Mesodermal cell (in vitro differentiated cells): ENCODE results near the gene SLC2A14.
"Not testable (repeated sequence)": the region's sequence is repeated elsewhere in the genome, so short reads cannot be mapped to it uniquely, and the experiment has no call there.

Experiments
- H3K27ac ChIP-seq: 2 replicates; pipeline ENCODE4 v1.7.0; 2013; ENCODE audit warnings: mild to moderate bottlenecking, low read depth, low read length, moderate library complexity; ENCODE audit not compliant: severe bottlenecking
- H3K36me3 ChIP-seq: 2 replicates; pipeline ENCODE4 v1.7.1; 2013; ENCODE audit warnings: mild to moderate bottlenecking, low read length, moderate library complexity; ENCODE audit not compliant: control insufficient read depth, insufficient read depth
- H3K4me1 ChIP-seq: one replicate; pipeline ENCODE4 v1.7.1; 2013; ENCODE audit warnings: mild to moderate bottlenecking, low read length; ENCODE audit not compliant: insufficient read depth, control insufficient read depth, poor library complexity, severe bottlenecking
- H3K4me3 ChIP-seq: 2 replicates; pipeline ENCODE4 v1.7.0; 2013; ENCODE audit warnings: low read length, control low read depth, mild to moderate bottlenecking; ENCODE audit not compliant: insufficient read depth, poor library complexity, severe bottlenecking; ENCODE audit errors: extremely low read depth
- H3K9me3 ChIP-seq: 2 replicates; pipeline ENCODE4 v1.7.1; 2013; ENCODE audit warnings: mild to moderate bottlenecking, low read length, moderate library complexity; ENCODE audit not compliant: control insufficient read depth
- WGBS, 2 experiments: methylation state at CpG; one replicate each; pipeline ENCODE4 v1.1.5; 2013; ENCODE audit warnings: missing lambda C conversion rate in 2 of 2; ENCODE audit not compliant: insufficient coverage in 2 of 2; 5-methylcytosine and 5-hydroxymethylcytosine counted together

Gene SLC2A14

GRCh38 chr12:7869137-7869536 is 3.6 kb downstream of the SLC2A14 start:
- Histone ChIP-seq H3K4me1 (no peaks in the 10 kb centered on the region), H3K36me3 (no peaks in the 10 kb centered on the region), H3K27ac (no peak overlapping the region), H3K4me3 (no peak overlapping the region), H3K9me3 (no peaks in the 10 kb centered on the region)
- 93 to 100% methylated on average over 2 to 3 of the region's 4 CpGs for WGBS, 2 experiments

- no peaks in the 10 kb centered on the region for H3K9me3 ChIP-seq
- H3K36me3 ChIP-seq: no peaks in the 10 kb centered on the region
- no peaks in the 10 kb centered on the region for H3K4me1 ChIP-seq
- H3K4me3 ChIP-seq: no peak overlapping the region
- H3K27ac ChIP-seq: no peak overlapping the region
- WGBS, 2 experiments: 91 to 100% methylated on average over 2 of the region's 4 CpGs
Observed at GRCh38 chr12:7868391-7868790, 4.3 kb downstream of the SLC2A14 start.

GRCh38 chr12:7864601-7865150 is 8.0 kb downstream of the SLC2A14 start:
- Histone ChIP-seq H3K36me3 (no peaks in the 10 kb centered on the region), H3K27ac (no peak overlapping the region), H3K4me1 (peaks cover 10% of the 10 kb centered on the region), H3K4me3 (no peak overlapping the region), H3K9me3 (no peaks in the 10 kb centered on the region)
- 85 to 95% methylated on average over 8 of the region's 12 CpGs for WGBS, 2 experiments

GRCh38 chr12:7862814-7863348 is 9.8 kb downstream of the SLC2A14 start:
- H3K4me3 ChIP-seq, H3K9me3 ChIP-seq, H3K27ac ChIP-seq, H3K36me3 ChIP-seq: not testable (repeated sequence)
- peaks cover 14% of the 10 kb centered on the region for H3K4me1 ChIP-seq
- 89% methylated on average over 17 to 18 of the region's 20 CpGs for WGBS, 2 experiments

- peaks cover 14% of the 10 kb centered on the region for H3K4me1 ChIP-seq
- H3K27ac ChIP-seq, H3K9me3 ChIP-seq, H3K36me3 ChIP-seq, H3K4me3 ChIP-seq: not testable (repeated sequence)
- WGBS, 2 experiments: 94 to 99% methylated on average over 13 to 23 of the region's 24 CpGs
Observed at GRCh38 chr12:7862301-7862700, 10.4 kb downstream of the SLC2A14 start.

GRCh38 chr12:7859552-7859951 is 13.2 kb downstream of the SLC2A14 start:
- Histone ChIP-seq H3K4me3 (no peak overlapping the region), H3K9me3 (no peaks in the 10 kb centered on the region), H3K36me3 (no peaks in the 10 kb centered on the region), H3K4me1 (peaks cover 14% of the 10 kb centered on the region), H3K27ac (peak overlapping the region; percentile 93)
- 27 to 34% methylated on average over 2 of the region's 2 CpGs for WGBS, 2 experiments

- H3K4me1 ChIP-seq: peaks cover 14% of the 10 kb centered on the region
- WGBS, 2 experiments: 100% methylated on average over 1 to 2 of the region's 3 CpGs
- no peak overlapping the region for H3K4me3 ChIP-seq
- H3K9me3 ChIP-seq: no peaks in the 10 kb centered on the region
- H3K27ac ChIP-seq: no peak overlapping the region
- no peaks in the 10 kb centered on the region for H3K36me3 ChIP-seq
Observed at GRCh38 chr12:7857971-7858370, 14.7 kb downstream of the SLC2A14 start.

- WGBS, 2 experiments: 86 to 91% methylated on average over 3 of the region's 6 CpGs
- Histone ChIP-seq H3K4me1 (peaks cover 14% of the 10 kb centered on the region), H3K27ac (no peak overlapping the region), H3K36me3 (no peaks in the 10 kb centered on the region), H3K9me3 (no peaks in the 10 kb centered on the region), H3K4me3 (no peak overlapping the region)
Observed at GRCh38 chr12:7856516-7856915, 16.2 kb downstream of the SLC2A14 start.

- Histone ChIP-seq H3K4me1 (peaks cover 14% of the 10 kb centered on the region), H3K9me3 (no peaks in the 10 kb centered on the region), H3K27ac (no peak overlapping the region), H3K4me3 (no peak overlapping the region), H3K36me3 (no peaks in the 10 kb centered on the region)
- 83 to 90% methylated on average over 2 of the region's 2 CpGs for WGBS, 2 experiments
Observed at GRCh38 chr12:7853557-7853956, 19.2 kb downstream of the SLC2A14 start.

- H3K36me3 ChIP-seq, H3K9me3 ChIP-seq, H3K27ac ChIP-seq, H3K4me3 ChIP-seq: not testable (repeated sequence)
- H3K4me1 ChIP-seq: peaks cover 14% of the 10 kb centered on the region
- WGBS, 2 experiments: no CpG with 5 or more reads among the region's 3 CpGs
Observed at GRCh38 chr12:7851622-7852081, 21.1 kb downstream of the SLC2A14 start.

- H3K36me3 ChIP-seq, H3K27ac ChIP-seq, H3K9me3 ChIP-seq, H3K4me3 ChIP-seq: not testable (repeated sequence)
- 92% methylated on average over 4 of the region's 5 CpGs; no CpG with 5 or more reads in 1 of the 2 experiments for WGBS, 2 experiments
- peaks cover 14% of the 10 kb centered on the region for H3K4me1 ChIP-seq
Observed at GRCh38 chr12:7850099-7850498, 22.6 kb downstream of the SLC2A14 start.
